CD14-positive monocyte (primary cell): ENCODE measurements around the gene DLGAP3. TPM values are rescaled to one million over a fixed set of nuclear protein-coding genes. Genes with fewer than 3 reads are reported as not detected.
A peak's percentile ranks its signal among the peaks of the same experiment; 100 is the strongest.

ENCODE experiments used
- DNase-seq, 3 donors: peaks; one replicate each; pipeline ENCODE4 v3.0.0-alpha.2; 2011 to 2022
- H2AFZ ChIP-seq: 2 replicates; pipeline ENCODE4 v1.6.0; 2012; ENCODE audit warnings: mild to moderate bottlenecking, low read depth, low read length, inconsistent platforms; ENCODE audit not compliant: insufficient read depth, poor library complexity, severe bottlenecking
- H3K27ac ChIP-seq, 2 donors: 1 replicate in 1 of 2; 2 replicates in 1 of 2; pipeline ENCODE4 v1.5.1; 2012 to 2013; ENCODE audit warnings: low read length in 2 of 2, control low read depth in 1 of 2, inconsistent platforms in 1 of 2, low read depth in 1 of 2, mild to moderate bottlenecking in 1 of 2
- H3K27me3 ChIP-seq, 2 donors: one replicate each; pipeline versions ENCODE4 v1.6.0 to v1.6.1; 2011 to 2013; ENCODE audit warnings: low read length in 2 of 2; ENCODE audit not compliant: control insufficient read depth in 2 of 2, insufficient read depth in 2 of 2
- H3K36me3 ChIP-seq, 2 donors: replicated peaks in 1 of 2; 1 replicate in 1 of 2; 2 replicates in 1 of 2; pipeline versions ENCODE4 v1.5.1 to v1.6.1; 2012 to 2013; ENCODE audit warnings: low read length in 2 of 2, control low read depth in 1 of 2, inconsistent platforms in 1 of 2, mild to moderate bottlenecking in 1 of 2; ENCODE audit not compliant: insufficient read depth in 2 of 2, control insufficient read depth in 1 of 2
- H3K4me1 ChIP-seq, 2 donors: 1 replicate in 1 of 2; 2 replicates in 1 of 2; pipeline versions ENCODE4 v1.5.1 to v1.6.1; 2012 to 2013; ENCODE audit warnings: low read length in 2 of 2, control low read depth in 1 of 2, inconsistent platforms in 1 of 2, mild to moderate bottlenecking in 1 of 2, moderate library complexity in 1 of 2; ENCODE audit not compliant: insufficient read depth in 2 of 2, control insufficient read depth in 1 of 2
- H3K4me2 ChIP-seq: replicated peaks from 2 replicates; pipeline ENCODE3; 2012; ENCODE audit warnings: low read length, moderate library complexity, mild to moderate bottlenecking; ENCODE audit not compliant: poor library complexity, severe bottlenecking; ENCODE audit errors: extremely low read depth
- H3K4me3 ChIP-seq, 3 experiments: fragments of 200-600 bp in 1 of 3; sonication (generic) in 1 of 3; replicated peaks in 1 of 3; 1 replicate in 2 of 3; 2 replicates in 1 of 3; pipeline ENCODE4 v1.5.1; 2011 to 2013; ENCODE audit warnings: low read length in 3 of 3, mild to moderate bottlenecking in 3 of 3, control low read depth in 2 of 3, low read depth in 2 of 3, inconsistent platforms in 1 of 3, moderate library complexity in 1 of 3
- H3K79me2 ChIP-seq: 2 replicates; pipeline ENCODE4 v1.6.0; 2012; ENCODE audit warnings: mild to moderate bottlenecking, control low read depth, inconsistent platforms, low read length, moderate library complexity; ENCODE audit not compliant: insufficient read depth
- H3K9ac ChIP-seq: 2 replicates; pipeline ENCODE4 v1.6.0; 2017; ENCODE audit warnings: low read length, mild to moderate bottlenecking; ENCODE audit not compliant: insufficient read depth, poor library complexity, severe bottlenecking
- H3K9me3 ChIP-seq, 2 donors: replicated peaks in 1 of 2; 1 replicate in 1 of 2; 2 replicates in 1 of 2; pipeline versions ENCODE4 v1.5.1 to v1.6.1; 2012 to 2013; ENCODE audit warnings: low read length in 2 of 2, control low read depth in 1 of 2; ENCODE audit not compliant: control insufficient read depth in 1 of 2, insufficient read depth in 1 of 2
- H4K20me1 ChIP-seq: 2 replicates; pipeline ENCODE4 v1.6.0; 2012; ENCODE audit warnings: mild to moderate bottlenecking, low read length, control low read depth, moderate library complexity; ENCODE audit not compliant: insufficient read depth
- H3K27ac Mint-ChIP-seq, 7 donors: one replicate each; pipeline ENCODE4 v1.8.0; 2020; ENCODE audit warnings: mild to moderate bottlenecking in 7 of 7, mixed read lengths in 7 of 7, moderate library complexity in 6 of 7, inconsistent platforms in 2 of 7
- H3K27me3 Mint-ChIP-seq, 3 donors: one replicate each; pipeline ENCODE4 v1.8.0; 2021 to 2022; ENCODE audit warnings: low read depth in 3 of 3, mild to moderate bottlenecking in 3 of 3, mixed read lengths in 3 of 3, moderate library complexity in 3 of 3, inconsistent platforms in 1 of 3
- H3K36me3 Mint-ChIP-seq, 2 donors: one replicate each; pipeline ENCODE4 v1.8.0; 2020; ENCODE audit warnings: mixed read lengths in 2 of 2, inconsistent platforms in 1 of 2, mild to moderate bottlenecking in 1 of 2
- H3K4me1 Mint-ChIP-seq: one replicate; pipeline ENCODE4 v1.8.0; 2020; ENCODE audit warnings: mild to moderate bottlenecking, mixed read lengths
- H3K4me3 Mint-ChIP-seq, 2 donors: one replicate each; pipeline ENCODE4 v1.8.0; 2020; ENCODE audit warnings: mild to moderate bottlenecking in 2 of 2, mixed read lengths in 2 of 2, moderate library complexity in 1 of 2
- H3K9me3 Mint-ChIP-seq, 7 donors: one replicate each; pipeline ENCODE4 v1.8.0; 2020 to 2022; ENCODE audit warnings: mixed read lengths in 7 of 7, mild to moderate bottlenecking in 6 of 7, moderate library complexity in 6 of 7, inconsistent platforms in 2 of 7
- CTCF ChIP-seq: fragments of 200-600 bp; IDR thresholded peaks from one replicate; pipeline ENCODE4 v1.8.0; 2022; ENCODE audit warnings: antibody characterized with exemption, mild to moderate bottlenecking
- WGBS: methylation state at CpG from one replicate; pipeline ENCODE4 v1.1.5; 2013; ENCODE audit warnings: missing lambda C conversion rate; ENCODE audit not compliant: insufficient coverage; 5-methylcytosine and 5-hydroxymethylcytosine counted together
- intact Hi-C, 2 donors: fragments of 100-400 bp; cut with micrococcal nuclease; formaldehyde crosslinking; loops; one replicate each; pipeline versions ENCODE4 v1.15.0 to v1.15.1; 2023
- polyA plus RNA-seq, 3 donors: library from polyadenylated mRNA; depleted of rRNA in 1 of 3; unstranded in 2 of 3; stranded (reverse) in 1 of 3; fragments of 300-500 nt in 2 of 3; fragments of >200 nt in 1 of 3; fragmentation: Illumina TruSeq in 2 of 3; gene quantifications; 1 replicate in 2 of 3; 2 replicates in 1 of 3; pipeline ENCODE4 v1.2.3, GENCODE V29; 2012 to 2021

The DLGAP3 gene
- polyA plus RNA-seq, 3 donors, result 0.10 to 0.56 (median 0.16) TPM

DNA sequence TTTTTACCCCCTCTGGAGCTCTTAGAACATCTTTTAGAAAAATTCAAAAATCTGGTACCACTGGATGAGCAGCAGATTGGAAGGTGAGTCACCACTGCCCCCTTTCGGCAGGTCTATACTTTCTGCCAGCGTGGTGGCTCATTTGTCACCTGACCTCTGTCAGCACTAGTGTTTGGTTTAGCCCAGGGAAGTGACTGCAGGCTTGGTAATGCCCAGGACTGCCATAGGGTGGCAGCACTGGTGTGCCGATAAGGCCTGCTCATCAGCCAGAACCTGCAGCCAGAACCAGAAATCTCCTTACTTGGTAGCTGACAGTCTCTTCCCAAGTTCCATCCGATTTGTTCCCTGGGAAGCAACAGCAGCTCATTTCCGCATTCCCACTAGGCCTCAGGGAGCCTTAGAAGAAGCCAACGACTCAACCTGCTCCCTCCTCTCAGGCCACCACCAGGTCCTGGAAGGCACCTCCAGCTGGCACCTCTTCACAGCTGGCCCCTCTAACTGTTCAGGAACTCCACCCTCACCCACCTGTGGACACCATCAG lies 76.7 kb downstream of the DLGAP3 start:
- peaks cover 41 to 82% of the 10 kb centered on the region in 2 donors for H3K36me3 ChIP-seq
- peaks cover 85% of the 10 kb centered on the region for H4K20me1 ChIP-seq
- WGBS, result 50% methylated on average over 6 of the region's 6 CpGs
- H3K27ac ChIP-seq, result no peak overlapping the region
- Mint-ChIP-seq H3K27ac (peak overlapping the region in 3 of 7 donors; percentile 26 to 55 (median 36)), H3K4me1 (peaks cover 10% of the 10 kb centered on the region), H3K4me3 (no peak overlapping the region), H3K36me3 (peaks cover 62 to 74% of the 10 kb centered on the region in 2 donors), H3K9me3 (peaks cover 0 to 4% (median 0%) of the 10 kb centered on the region in 7 donors), H3K27me3 (peaks cover 0 to 3% (median 0%) of the 10 kb centered on the region in 3 donors)
- peaks cover 43% of the 10 kb centered on the region for H3K79me2 ChIP-seq
- no peak overlapping the region for H3K4me2 ChIP-seq
- TF ChIP-seq CTCF, result peak; percentile 96
- intact Hi-C loops, result loop anchor here (2.0 to 10.0 kb wide), 2 partner anchors 66 to 182 kb away; partner anchors contain the start of gene ZMYM6 (in 1 of the 2)
- no peak overlapping the region for H3K9ac ChIP-seq
- H3K27me3 ChIP-seq, result no peaks in the 10 kb centered on the region
- H3K4me3 ChIP-seq, result no peak overlapping the region
- no peak overlapping the region for H2AFZ ChIP-seq
- DNase-seq, result peak; percentile 82 to 90 (median 89)
- no peaks in the 10 kb centered on the region for H3K9me3 ChIP-seq
- H3K4me1 ChIP-seq, result peaks cover 1 to 2% of the 10 kb centered on the region in 2 donors

DNA sequence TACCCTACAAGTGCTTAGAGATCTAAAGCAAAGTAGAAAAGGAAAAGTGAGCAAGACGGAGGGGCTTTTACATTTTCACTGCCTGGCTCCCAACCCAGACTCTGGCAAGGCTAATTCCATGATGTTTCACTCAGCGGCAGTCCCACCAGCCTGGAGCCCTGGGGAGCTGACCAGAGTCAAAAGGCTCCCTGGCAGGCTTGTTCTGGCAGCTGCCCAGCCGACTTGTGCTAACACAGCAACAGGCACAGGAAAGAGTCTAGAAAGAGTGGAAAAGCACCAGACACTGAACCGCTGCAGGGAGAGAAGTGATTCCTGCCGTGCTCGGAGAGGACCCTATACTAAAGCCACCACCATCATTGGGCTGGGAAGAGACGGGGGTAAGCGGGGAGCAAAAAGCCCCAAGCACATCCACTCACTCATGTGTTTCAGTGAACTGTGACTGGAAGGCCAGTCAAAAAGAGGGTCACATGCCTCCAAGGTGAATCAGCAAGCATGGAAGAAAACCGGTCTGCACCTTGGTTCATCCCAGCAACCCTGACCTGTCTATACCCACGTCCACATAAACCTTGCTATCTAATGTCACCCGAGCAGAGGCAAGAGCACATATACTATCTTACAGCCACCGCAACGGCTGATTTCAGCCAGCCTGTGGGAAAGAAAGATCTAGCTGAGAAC lies 77.9 kb downstream of the DLGAP3 start:
- no peak for DNase-seq
- TF ChIP-seq CTCF, result no peak
- WGBS, result 100% methylated on average over 1 of the region's 13 CpGs
- H3K4me3 ChIP-seq, result no peak overlapping the region
- no peak overlapping the region for H2AFZ ChIP-seq
- H3K79me2 ChIP-seq, result peaks cover 32% of the 10 kb centered on the region
- no peak overlapping the region for H3K4me2 ChIP-seq
- H3K4me1 ChIP-seq, result no peaks in the 10 kb centered on the region
- peaks cover 77% of the 10 kb centered on the region for H4K20me1 ChIP-seq
- peaks cover 44 to 86% of the 10 kb centered on the region in 2 donors for H3K36me3 ChIP-seq
- Mint-ChIP-seq H3K4me3 (no peak overlapping the region), H3K4me1 (peaks cover 4% of the 10 kb centered on the region), H3K27me3 (peaks cover 0 to 3% (median 0%) of the 10 kb centered on the region in 3 donors), H3K9me3 (peaks cover 0 to 4% (median 0%) of the 10 kb centered on the region in 7 donors), H3K36me3 (peaks cover 61 to 75% of the 10 kb centered on the region in 2 donors), H3K27ac (peak overlapping the region in 1 of 7 donors; percentile 7)
- intact Hi-C loops, result loop anchor here (2.0 to 10.0 kb wide), 2 partner anchors 65 to 183 kb away; partner anchors contain the start of gene ZMYM6 (in 1 of the 2)
- no peaks in the 10 kb centered on the region for H3K27me3 ChIP-seq
- no peak overlapping the region for H3K27ac ChIP-seq
- no peaks in the 10 kb centered on the region for H3K9me3 ChIP-seq
- H3K9ac ChIP-seq, result no peak overlapping the region
